Forelimb muscle (tissue), 1 donor: Measurements from ENCODE around the gene NTM. TPM values are rescaled to one million over a fixed set of nuclear protein-coding genes. Genes with fewer than 3 reads are reported as not detected.
"Not testable (repeated sequence)": the region's sequence is repeated elsewhere in the genome, so short reads cannot be mapped to it uniquely, and the experiment has no call there.

Experiments
- DNase-seq: peaks from one replicate; pipeline ENCODE4 v3.0.0-alpha.2; 2013; ENCODE audit warnings: low read depth
- polyA plus RNA-seq: library from polyadenylated mRNA; unstranded; fragments of 120-200 nt; gene quantifications from one replicate; pipeline ENCODE4 v1.2.1, GENCODE V29; 2013; ENCODE audit not compliant: insufficient read length

NTM gene
- polyA plus RNA-seq, 1 donor: 15.0 TPM

DNA sequence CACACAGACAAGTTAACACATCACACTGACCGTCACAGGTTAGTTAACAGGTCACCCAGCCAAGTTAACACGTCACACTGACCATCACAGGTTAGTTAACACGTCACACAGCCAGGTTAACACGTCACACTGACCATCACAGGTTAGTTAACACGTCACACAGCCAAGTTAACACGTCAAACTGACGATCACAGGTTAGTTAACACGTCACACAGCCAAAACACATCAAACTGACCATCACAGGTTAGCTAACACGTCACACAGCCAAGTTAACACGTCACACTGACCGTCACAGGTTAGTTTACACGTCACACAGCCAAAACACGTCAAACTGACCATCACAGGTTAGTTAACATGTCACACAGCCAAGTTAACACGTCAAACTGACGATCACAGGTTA is 699.2 kb downstream of the NTM start:
- not testable (repeated sequence) for DNase-seq

DNA sequence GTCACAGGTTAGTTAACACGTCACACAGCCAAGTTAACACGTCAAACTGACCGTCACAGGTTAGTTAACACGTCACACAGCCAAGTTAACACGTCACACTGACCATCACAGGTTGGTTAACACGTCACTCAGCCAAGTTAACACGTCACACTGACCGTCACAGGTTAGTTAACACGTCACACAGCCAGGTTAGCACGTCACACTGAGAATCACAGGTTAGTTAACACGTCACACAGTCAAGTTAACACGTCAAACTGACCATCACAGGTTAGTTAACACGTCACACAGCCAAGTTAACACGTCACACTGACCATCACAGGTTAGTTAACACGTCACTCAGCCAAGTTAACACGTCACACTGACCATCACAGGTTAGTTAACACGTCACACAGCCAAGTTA is 700.5 kb downstream of the NTM start:
- DNase-seq: not testable (repeated sequence)

DNA sequence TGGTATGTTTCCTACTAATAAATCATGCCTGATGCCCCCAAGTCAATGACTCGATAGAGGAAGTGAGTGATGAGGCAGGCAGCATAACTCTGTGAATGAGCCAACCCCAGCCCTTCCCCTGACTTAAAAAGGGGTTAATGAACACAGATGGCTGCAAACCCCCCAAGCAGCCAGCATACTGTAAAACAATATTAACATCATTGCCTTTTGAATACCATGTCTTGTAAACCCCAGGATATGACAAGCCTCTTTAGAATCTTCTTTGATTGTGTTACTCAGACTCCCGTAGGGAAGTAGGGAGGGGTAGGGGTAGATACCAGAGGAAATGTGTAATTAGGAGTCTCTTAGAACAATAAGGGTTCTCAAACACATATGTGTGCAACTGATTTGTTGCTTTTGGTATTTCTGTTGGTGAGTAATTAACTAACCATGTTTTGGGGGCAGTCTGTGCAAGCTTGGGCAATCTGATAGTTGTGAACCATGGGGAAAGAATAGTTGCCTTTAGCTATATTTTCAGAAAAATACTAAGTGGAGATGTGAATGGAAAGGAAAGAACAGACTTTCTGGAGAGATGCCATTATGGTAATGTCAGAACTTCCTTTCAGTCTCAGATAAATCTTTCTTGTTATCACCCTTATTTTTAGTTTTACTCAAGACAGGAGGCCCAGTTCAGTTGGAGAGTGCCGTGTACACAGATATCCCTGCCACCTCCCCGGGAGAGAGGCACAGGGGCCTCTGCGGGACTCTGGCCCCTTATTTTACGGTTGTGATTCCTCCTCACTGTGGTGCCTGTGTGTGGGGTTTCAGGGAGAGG is 701.8 kb downstream of the NTM start:
- DNase-seq: no peak

DNA sequence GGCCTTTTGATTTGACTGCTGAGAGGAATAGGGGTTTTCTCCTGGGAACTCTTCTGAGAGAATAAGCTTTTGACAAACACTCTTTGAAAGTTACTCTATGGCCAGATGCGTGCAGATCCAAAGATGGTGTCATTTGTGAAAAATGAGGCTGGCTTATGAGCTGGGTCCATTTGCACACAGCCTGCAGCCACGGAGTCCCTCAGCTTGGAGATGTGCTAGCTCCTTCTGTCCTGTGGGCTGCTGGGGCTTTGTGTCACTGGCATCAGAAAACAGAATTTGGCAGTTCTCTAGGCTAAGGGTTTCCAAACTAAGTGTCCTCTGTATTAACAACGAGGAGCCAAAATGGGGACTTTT is 702.4 kb downstream of the NTM start:
- DNase-seq: no peak

DNA sequence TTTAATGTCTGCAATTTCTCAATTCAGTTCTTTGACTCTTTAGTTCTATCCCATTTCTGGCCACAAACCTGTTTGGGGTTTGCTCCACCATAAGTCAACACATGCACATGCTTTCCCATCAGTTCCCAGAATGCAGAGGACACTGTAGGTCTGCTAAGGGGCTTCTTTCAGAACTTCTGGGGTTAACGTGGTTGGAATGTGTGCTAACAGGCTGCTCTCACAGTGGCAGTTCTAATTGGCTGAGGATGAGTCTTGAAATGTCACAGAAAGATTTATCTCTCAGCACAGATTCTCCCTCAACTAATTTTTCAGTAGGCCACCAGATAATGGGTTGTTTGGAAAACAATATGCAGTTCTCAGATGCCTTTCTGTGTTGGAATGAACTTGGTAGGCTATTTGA is 703.4 kb downstream of the NTM start:
- no peak for DNase-seq

DNA sequence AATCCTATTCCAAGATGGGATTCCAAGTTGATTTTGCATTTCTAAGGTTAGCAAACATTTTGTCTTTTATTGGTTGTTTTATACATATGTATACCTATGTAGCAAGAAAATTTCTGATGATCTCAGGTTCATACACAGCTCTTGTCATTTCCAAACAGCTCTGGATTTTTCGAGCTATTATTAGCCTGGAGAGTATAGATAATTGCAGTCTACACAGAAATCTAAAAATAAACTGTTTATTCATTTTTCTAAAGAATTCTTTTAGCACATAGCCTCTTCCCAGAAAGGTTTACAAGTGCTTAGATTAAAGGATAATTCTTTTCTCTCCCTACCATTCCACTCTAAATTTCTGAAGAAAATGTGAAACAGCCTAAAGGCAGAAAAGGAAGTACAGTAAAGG is 705.0 kb downstream of the NTM start:
- DNase-seq: no peak

DNA sequence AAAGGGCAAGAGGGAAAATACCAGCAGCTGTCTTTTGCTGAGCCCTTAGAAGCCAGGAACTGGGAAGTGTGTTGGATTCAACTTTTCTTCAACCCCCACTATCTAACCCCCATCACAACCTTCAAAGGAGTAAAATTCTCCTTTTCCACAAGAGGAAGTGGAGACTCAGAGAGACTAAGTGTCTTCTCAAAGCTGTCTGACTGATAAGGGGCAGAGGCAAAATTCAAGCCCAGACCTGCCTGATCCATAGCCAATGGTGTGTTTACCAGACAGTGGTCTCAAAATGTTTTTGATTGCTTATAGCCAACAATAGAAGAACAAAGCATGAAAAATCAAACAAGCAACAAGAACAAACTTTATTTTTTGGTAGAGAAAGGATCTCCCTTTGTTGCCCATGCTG is 707.0 kb downstream of the NTM start:
- DNase-seq: no peak

DNA sequence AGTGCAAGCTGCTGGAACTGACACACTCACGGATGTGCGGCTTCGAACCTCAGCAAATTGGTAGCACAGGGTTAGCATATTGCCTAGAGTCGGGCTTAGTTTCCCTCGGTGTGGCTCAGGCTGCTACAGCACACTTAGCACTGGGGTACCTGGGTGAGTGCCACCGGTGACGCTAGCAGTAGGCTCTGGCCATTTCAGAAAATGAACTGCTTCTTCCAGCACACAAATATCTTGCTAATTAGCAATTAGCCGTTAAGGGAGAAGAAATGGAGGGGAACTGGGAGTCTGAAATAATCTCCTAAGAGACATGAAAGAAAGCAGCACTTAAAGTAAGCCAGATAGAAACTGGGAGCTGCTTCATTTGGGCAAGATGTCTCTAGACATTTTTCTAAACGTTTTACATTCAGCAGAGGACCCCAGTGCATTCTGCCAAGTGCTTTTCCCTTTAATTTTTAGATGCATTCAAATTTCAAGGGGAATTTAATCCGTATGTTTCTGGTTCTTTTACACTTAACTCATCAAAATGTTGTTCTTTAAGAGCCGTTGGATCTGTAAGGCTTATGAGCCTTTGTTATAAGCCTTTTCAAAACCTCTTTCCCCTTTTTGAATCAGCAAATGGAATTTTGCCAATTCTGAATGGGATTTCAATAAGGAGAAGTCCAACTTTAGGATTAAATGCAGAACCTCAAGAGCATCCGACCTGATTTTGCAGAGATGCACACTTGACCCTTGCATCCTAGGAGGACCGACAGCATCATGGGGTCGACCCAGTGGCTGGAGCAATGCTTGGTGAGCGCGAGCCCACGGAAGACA is 708.1 kb downstream of the NTM start:
- no peak for DNase-seq

DNA sequence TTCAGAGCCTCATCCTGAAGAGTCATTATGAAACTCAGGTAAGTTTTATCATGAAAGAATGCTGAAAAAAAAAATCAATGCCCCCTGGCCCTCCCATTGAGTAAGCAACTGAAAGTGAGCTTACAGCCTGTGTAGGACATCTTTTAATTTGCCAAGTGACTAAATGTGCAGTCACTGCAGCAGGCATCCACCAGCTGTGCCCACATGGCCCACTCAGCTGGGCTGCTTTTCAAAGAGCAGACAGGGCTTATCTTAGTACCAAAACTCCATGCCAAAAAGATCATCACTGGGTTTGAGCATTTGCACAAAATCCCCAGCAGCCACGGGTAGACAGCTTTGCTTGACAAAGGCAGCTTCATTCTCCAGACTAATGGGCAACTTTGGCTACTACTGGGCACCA is 709.7 kb downstream of the NTM start:
- no peak for DNase-seq

DNA sequence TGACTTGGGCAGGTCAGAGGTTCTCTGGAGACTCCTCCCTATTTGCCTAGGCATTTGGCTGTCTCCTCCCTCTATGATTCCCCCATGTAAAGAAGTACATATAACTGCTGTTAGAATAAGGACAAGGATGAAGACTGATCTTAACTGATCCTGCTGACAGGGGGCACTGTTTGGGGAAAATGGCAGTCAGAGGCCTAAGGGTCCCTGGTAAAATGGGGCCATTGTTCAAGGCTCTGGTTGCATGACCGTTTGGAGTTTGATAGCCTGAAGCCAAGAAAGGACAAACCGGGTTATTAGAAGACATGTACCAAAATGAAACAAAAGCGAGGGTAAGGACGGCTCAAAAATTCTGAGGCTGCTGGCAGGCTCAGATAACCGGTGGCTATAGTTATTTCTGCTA is 712.2 kb downstream of the NTM start:
- DNase-seq: no peak

DNA sequence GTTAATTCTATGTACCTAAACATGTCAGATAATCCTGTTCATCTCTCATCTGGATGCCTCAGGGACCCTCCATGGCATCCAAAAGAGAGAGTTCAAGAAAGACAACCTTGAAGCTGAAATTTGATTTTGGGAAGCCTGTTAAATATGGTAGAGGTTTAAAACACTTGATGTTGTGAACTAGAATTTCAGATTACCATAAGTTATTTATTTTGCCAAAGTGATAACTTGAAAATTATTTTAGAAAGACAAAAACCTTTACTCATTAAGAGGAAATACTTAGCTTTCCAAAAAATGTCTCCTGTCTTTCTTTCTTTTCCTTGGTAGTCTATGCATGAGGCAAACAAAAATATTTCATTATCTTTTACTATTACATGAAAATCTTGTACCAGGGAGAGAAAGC is 714.0 kb downstream of the NTM start:
- DNase-seq: no peak

DNA sequence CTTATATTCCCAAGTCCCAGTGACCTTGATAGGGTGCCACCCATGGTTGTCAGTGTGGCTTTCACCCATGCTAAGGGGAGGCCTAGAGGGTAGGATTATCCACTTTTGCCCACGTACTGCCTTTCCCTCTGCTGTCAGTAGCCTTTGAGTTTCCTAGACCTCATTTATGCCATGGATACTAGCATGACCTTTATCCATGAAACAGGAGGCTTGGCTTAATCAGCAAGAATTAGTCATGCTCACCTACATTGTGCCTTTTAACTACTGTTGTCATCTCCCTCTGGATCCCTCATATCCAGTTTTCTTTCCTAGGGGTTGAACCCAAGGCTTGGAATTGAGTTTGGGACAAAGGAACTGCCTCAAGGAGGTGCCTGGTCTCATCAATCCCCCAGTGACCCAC is 716.7 kb downstream of the NTM start:
- DNase-seq: no peak

DNA sequence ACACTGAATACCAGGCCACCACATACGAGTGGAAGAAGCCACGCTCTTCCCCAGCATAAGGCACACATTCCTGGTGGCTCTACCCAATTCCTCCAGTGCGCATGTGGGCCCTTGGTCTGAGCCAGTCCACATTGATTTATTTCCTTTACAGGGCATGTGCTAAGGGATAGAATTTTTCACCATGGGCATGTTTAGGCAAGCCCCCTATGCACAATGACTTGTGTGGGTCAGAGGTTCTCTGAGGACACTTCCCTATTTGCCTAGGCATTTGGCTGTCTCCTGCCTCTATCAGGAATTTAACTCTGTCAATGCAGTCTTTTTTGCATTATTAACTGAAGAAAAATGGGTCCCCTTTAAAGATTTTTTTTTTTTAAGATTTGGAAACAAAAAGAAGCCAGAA is 718.1 kb downstream of the NTM start:
- no peak for DNase-seq

DNA sequence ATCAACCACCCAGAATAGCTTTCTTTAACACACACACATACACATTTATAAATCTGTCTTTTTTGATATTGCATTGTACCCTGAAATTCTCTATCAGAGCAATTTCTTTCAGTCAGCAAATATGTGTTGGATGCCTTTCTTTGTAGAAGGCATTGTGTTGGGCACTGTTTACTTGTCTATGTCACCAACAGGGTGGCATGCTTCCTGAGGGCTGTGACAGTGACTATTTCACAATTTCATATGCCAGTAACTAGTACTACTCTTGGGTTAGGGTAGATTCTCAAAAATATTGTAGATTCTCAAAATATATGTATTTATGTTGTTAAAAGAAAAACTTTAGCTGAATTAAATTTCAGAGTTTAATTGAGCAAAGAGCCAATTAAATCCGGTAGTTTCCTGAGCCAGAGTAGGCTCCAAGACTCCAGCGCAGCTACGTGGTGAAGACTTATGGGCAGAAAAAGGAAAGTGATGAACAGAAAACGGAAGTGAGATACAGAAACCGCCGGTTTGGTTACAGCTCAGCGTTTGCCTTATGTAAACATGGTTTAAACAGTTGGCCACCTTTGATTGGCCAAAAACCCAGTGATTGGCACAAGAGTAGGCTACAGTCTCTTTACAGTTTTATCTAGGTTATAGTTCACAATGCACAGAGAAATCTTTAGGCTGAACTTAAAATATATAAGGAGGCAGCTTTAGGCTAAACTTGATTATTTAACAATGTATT is 723.3 kb downstream of the NTM start:
- no peak for DNase-seq

DNA sequence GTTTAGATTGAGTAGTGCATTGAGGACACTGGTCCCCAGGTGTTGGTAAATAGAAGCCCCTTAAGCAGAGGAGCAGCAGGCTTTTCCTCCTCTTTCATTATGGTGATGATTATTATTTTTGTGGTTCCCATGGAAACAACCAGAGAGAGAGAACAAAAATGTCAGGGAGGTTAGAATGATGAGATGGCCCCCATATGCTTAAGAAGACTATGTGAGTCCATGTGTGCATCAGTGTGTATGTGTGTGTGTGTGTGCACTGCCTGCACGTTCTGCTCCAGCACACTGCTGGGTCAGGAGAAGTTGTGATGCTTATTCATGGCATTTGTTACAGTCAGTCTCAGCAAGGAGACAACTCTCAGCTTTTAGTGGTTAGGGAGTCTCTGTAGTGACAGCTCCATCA is 724.2 kb downstream of the NTM start:
- no peak for DNase-seq

DNA sequence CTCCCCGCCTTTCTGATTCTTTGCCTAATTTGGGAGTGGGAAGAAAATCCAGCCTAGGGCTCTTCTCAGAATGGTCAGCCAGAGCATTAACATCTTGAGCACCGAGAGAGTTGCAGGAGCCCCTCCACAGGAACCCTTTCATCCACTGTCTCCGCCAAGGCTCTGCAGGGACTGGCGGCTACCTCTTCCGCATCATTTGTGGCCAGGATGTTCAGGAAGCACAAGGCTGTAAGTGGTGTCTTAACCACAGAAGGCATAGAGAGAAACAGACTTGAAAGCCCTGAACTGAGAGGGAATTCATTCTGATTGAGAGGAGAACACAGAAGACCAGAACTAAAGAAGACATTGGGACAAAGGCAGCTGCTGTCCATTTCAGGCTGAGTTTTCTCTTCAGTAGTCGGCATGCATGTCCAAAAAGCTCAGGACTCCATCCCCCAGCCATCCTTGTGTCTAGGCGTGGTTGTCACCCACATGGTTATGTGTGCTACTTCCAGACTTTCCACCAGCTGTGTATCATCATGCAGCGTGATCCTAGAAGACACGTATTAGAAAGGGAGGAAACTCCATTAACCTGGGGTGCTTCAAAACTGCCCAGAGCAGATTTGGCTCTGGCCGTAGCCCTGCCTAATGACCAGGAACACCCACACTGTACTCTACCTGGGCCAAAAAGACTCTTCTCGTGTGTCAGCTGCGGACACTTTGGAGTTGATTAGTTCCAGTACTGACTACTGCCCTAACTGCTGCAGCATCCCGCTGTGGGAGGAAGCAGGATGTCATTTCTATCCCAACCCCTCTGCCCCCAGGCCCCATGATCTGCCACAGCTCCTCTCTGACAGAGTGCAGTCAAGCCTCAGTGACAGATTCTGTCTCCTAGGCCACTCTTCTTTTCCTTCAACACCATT is 725.1 kb downstream of the NTM start:
- DNase-seq: no peak

DNA sequence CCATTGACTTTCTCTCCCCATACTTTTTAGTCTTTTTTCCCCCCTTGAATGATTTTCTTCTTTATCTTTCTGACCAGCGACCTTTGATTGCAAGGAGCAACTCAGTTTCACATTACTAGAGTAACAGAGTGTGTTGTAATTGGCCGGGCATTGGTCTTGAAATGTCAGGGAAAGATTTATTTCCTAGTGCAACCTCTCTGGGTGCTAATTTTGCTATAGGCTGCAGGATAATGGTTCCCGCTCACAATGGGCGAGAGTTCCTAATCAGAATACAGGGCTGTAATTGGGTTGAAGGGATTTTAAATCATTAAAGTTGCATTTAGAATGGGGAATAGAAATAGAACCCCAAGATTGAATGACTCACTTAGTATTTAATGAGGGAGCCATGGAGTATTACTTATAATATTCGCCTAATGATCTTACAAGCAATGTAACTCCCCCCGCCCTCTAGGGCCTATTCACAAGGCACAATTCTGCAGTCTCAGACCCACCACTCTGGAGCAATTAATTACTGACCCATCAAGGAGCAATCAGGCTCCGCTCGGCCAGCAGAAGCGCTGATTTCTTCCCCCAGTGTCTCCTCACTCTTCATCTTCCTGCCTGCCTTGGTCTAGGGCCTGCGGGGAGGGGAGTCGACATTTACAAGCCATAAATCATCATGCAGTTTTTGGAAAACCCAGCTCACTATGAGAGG is 725.9 kb downstream of the NTM start:
- DNase-seq: no peak

DNA sequence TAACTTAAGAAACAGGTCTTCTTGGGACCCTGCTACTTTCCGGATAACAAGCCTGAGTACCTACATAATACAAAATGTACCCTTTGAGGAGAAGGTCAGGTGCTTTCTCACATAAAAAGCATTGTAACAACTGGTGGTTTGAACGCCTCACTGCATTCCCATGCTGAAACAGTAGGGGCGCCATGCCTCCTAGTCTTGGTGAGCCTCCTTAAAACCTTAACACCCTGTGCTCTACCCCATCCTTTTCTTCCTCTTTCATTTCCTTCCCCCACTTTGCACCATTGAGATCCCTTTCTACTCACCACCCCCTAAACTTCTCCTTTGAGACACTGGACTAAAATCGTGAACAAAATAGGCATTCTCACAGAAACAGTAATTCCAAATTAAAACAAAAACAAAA is 729.3 kb downstream of the NTM start:
- no peak for DNase-seq

DNA sequence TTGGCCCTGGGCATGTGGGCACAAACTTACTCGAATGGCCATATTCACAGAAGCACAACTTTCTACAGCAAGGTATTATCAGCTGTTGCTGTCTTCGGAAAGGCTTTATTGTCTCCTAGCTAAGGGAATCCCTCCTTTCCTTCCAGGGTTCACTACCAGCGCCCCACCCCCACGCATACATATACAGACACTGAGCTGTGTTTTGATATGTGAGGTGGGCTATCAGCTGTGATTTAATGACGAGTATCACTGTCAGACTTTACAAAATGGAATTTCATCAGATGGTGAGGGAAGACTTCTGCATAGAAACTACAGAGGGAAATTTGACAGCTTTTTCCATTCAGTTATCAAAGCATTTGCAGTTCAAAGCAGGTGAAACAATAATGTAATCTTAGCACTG is 730.2 kb downstream of the NTM start:
- no peak for DNase-seq

DNA sequence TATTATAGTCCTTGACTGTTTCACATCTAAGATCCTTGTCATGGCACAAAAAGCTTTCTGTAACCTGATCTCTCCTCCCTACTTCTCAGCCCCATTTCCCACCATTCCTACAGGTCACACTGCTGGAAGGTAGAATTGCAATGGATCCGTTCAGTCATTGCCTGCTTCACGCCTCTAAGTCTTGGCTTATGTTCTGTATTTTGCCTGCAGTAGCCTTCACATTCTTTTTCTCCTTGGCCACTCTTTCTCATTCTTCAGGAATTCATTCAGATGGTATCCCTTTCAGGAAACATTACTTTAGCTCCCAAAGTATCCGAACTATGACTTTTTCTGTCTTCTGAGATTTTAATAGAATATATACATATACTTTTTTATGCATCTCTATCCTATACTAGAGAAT is 731.5 kb downstream of the NTM start:
- no peak for DNase-seq

DNA sequence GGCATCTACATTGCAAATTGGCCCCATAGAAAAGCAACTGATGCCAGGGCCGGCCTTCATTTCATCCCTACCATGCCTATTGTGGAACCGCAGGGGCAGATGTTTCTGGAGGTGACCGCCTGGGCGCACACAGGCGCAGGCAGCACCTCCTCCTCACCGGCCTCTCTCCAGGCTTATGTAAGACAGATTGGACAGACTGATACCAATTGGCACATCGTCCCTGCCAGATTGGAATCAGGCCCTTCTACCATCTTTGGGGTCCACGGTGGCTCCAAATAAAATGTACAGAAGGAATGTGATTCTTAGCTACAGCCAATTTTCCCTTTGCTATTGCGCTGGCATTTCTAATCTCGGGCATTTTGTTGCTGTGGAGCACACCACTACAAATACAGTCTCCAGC is 732.6 kb downstream of the NTM start:
- no peak for DNase-seq
